ENCODE results near the gene ABL2.
"Not testable (repeated sequence)": the region's sequence is repeated elsewhere in the genome, so short reads cannot be mapped to it uniquely, and the experiment has no call there.

The ABL2 gene

DNA sequence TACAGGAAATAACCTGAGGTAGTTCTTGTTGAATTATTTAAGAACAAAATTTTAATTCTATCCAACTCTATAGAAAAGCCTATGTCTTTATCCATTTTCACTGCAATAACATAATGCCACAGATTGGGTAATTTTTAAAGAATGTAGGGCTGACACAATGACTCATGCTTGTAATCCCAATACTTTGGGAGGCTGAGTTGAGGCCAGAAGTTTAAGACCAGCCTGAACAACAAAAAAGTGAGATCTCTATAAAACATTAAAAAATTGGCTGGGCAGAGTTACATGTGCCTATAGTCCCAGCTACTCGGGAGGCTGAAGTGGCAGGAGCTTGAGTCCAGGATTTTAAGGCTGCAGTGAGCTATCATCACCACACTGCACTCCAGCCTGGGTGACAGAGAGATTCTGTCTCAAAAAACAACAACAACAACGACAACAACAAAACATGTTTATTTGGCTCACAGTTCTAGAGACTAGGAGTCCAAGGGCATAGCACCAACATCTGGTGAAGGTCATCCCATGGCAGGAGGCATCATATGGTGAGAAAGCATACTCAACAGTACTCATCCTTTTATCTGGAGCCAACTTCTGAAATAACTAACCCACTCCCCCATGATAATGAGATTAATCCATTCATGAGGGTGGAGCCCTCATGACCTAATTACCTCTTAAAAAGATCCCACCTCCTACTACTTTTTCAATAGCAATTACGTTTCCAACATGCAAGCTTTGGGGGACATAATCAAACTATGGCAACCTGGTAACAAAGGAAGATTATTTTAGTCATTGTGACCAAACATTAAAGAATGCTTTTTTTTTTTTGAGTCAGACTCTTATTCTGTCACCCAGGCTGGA, 59.6 kb downstream of the ABL2 start:
- no peak for DNase-seq

DNA sequence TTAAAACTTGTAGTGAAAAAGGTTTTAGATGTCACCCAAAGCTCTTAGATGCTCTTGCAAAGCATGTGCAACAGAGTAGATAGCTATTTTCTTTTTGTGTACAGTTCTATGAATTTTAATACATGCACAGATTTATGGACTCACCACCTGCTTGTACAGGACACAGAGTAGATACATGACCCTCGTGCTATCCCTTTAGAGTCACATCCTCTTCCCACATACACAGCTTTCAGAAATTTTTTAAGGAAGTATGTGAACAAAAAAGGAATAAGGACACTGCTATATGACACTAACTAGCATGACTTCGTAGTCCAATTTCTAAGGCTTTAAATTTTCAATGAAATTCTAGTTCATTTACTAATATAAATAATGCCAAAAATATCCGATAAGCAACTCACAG, 60.9 kb downstream of the ABL2 start:
- no peak for DNase-seq

- DNase-seq = no peak
These were observed 61.5 kb downstream of the ABL2 start for GRCh38 chr1:179167955-179168354.

- DNase-seq = no peak
These were observed 62.1 kb downstream of the ABL2 start for GRCh38 chr1:179167418-179167777.

GRCh38 chr1:179166663-179167417, 62.6 kb downstream of the ABL2 start:
- DNase-seq = no peak

DNA sequence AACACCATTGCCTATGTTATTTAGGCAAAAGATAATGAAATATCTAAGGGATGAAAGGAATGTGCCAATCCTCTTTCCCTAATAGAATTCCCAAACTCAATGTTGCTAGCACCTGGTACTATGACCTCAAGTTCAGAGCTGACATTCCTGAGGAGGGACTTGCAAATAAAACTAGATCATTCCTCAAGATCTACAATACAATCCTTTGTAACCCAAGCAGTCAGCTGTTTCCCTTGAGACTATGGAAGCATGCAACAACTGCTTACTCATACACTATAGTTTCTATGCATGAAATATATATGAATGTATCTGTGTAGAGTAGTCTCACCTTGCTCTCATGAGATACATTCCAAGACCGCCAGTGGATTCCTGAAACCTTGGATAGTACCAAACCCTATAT, 65.0 kb downstream of the ABL2 start:
- no peak for DNase-seq

GRCh38 chr1:179156708-179157107, 72.8 kb downstream of the ABL2 start:
- DNase-seq = no peak

- DNase-seq = no peak
These were observed 73.5 kb downstream of the ABL2 start for GRCh38 chr1:179156026-179156425.

DNA sequence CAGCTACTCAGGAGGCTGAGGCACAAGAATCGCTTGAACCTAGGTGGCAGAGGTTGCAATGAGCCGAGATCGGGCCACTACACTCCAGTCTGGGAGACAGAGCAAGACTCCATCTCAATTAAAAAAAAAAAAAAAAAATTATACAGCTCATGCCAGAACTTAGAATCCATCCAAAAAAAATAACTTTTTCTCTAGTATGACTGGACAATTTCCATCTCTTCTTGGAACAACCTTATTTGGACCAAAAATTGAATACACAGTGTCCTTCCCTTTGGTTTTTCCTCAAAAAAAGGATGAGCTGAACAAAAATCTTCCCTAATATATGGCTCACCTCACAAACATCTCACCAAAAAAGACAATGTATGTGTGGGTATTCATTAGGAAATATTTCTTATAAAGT, 73.9 kb downstream of the ABL2 start:
- no peak for DNase-seq

- no peak for DNase-seq
These were observed 75.0 kb downstream of the ABL2 start for GRCh38 chr1:179154437-179154836.

GRCh38 chr1:179153217-179153616, 76.3 kb downstream of the ABL2 start:
- DNase-seq = no peak

DNA sequence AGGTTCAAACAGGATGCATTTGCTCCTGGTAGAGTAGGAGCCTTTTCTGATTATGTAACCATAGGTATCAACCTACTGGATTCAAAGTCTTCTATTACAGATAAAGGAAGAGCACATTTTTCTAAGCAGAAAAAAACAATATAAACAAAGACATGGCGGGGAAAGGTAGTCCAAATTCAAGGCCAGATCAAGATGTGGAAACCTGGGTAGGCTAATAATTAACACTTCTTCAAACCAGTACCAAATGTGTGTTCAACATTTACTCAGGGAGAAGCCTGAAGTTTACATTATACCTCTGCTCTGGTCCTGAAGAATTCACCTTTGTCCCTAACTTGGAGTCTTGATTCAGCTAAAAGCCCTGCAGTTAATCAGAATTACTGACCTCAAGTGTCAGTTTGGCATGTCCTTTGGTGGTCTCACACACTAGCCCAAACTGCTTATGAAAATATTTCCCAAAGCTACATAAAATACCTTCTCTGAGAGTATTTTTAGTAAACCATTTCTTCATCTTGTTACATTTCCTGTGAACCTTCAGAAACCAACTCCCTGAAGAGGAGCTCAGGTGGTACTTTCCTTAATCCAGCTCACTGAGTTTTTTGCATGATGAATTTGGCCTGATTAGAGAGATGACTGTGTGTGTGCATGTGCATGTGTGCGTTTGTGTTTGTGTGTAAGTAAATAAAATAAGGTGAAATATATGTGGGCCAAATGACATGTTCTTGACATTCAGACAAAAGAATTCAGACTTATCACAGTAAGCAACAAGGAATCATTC, 77.4 kb downstream of the ABL2 start:
- DNase-seq = no peak

DNA sequence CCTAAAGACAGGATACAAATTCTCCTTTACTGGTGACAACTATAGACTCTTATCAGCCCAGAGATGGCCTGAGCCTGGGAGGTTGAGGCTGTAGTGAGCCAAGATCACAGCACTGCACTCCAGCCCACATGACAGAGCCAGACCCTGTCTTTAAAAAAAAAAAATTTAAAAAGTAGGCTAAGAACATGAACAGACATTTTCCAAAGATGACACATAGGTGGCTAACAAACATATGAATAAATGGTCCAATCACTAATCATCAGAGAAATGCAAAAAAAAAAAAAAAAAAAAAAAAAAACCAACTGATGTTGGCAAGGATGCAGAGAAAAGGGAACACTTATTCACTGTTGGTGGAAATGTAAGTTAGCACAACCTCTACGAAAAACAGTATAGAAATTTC, 82.6 kb downstream of the ABL2 start:
- no peak for DNase-seq

- no peak for DNase-seq
These were observed 83.0 kb downstream of the ABL2 start for GRCh38 chr1:179146476-179146875.

DNA sequence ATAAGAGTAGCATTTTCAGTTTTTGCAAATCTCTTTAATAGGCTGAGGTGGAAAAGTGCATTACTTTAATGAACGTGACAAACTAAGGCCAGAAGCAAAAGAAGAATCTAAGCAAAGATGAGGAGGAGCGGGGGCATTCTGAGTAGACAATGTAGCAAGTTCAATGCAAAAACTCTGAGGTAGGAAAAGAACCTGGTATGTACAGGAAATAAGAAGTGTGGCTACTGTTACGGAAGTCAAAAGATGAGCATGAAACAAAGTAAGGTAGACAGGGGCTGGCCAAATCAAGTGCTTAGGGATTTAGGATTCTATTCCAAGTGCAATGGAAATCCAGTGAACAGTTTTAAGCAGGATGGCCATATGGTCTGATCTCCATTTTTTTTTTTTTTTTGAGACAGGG, 84.0 kb downstream of the ABL2 start:
- no peak for DNase-seq

- no peak for DNase-seq
These were observed 84.9 kb downstream of the ABL2 start for GRCh38 chr1:179144626-179145025.

- no peak for DNase-seq
These were observed 86.2 kb downstream of the ABL2 start for GRCh38 chr1:179143322-179143721.

DNA sequence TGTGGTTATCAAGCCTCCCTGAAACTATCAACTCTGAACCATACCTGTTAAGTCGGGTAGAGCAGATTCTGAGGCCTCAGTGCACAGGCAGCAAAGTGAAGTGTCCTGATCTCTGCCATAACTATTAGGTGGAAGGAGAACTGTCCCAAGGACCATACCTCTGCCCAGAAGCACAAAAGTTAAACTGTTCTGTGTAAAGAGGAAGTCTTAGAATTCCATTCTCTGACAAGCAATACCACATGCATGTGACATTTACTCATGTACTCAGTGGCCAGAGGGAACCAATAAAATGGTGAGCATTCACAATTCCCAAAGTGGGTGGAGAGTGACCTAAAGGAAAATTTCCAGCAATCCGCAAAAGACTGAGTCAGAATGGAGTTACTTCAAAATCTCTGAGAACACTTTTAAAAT, 86.6 kb downstream of the ABL2 start:
- no peak for DNase-seq

DNA sequence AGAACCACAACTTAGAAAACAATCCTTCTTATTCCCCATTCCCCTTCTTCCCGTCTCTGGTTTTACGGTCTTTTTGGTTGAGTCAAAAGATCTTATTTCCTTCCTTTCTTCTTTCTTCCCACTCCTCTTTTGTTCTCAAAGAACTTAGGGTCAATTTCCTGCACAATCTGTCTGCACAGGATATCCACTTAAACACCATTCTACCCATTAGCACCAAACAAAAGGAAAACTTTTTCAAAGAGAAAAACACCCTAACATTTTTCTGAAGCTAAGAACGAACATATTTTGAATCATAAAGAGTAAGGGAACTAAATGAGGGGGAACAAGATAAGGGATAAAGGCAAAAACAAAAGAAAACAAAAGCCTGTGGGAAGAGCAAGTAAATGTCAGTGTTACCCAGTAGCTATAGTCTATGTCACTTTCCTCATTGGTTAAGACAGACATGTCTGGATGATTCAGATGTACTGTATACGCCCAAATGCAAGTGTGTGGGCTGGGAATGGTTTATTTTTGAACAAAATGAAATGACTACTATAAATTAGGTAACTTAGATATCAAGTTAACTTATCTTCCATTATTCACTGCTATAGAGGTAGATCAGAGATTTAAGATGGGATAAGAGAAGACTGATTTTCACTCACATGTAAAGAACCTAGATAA, 87.8 kb downstream of the ABL2 start:
- no peak for DNase-seq

DNA sequence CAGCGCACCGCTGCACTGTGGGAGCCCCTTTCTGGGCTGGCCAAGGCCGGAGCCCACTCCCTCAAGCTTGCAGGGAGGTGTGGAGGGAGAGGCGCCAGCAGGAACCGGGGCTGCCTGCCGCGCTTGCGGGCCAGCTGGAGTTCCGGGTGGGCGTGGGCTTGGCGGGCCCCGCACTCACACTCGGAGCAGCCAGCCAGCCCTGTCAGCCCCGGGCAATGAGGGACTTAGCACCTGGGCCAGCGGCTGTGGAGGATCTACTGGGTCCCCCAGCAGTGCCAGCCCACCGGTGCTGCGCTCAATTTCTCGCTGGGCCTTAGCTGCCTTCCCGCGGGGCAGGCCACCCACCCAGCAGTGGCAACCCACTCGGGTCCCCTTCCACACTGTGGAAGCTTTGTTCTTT, 90.7 kb downstream of the ABL2 start:
- not testable (repeated sequence) for DNase-seq

- no peak for DNase-seq
These were observed 91.7 kb downstream of the ABL2 start for GRCh38 chr1:179137617-179138255.

- DNase-seq = not testable (repeated sequence)
These were observed 93.8 kb downstream of the ABL2 start for GRCh38 chr1:179135707-179136106.
